HCT116 (cell line): ENCODE measurements around the gene ZIC4. TPM values are rescaled to one million over a fixed set of nuclear protein-coding genes. Genes with fewer than 3 reads are reported as not detected.

ENCODE experiments used
- ATAC-seq: fragments of 200-7000 bp; cut with Tn5 transposase; 2 replicates; pipeline ENCODE4 v1.9.1; 2020; ENCODE audit warnings: mild to moderate bottlenecking, moderate library complexity
- BruUV-seq: library from RNA; stranded (reverse); fragments of 400-500 nt; replicated peaks from 2 replicates; lab custom pipeline; 2021; lab: Mats Ljungman, UMichigan
- CTCF ChIA-PET: fragments of 300-600 bp; sonication (Branson Sonifier 250); formaldehyde crosslinking; loops from one replicate; lab custom pipeline; 2021; ENCODE audit warnings: antibody characterized with exemption; lab: Charles Lee
- POLR2A ChIA-PET: fragments of 300-600, 350-600 bp; sonication (Branson Sonifier 250); formaldehyde crosslinking; loops from one replicate; lab custom pipeline; 2021; ENCODE audit warnings: antibody characterized with exemption; lab: Charles Lee
- RAD21 ChIA-PET, 2 experiments: fragments of 300-600 bp; sonication (Branson Sonifier 250); formaldehyde crosslinking; loops; one replicate each; lab custom pipeline; 2023; ENCODE audit warnings: low total read pairs in 2 of 2; ENCODE audit not compliant: uncharacterized antibody in 2 of 2, unreplicated experiment in 2 of 2, low non-redundant PET in 1 of 2; lab: Charles Lee
- DNase-seq: peaks from one replicate; pipeline ENCODE4 v3.0.0-alpha.2; 2010; ENCODE audit warnings: low read depth, low spot score
- H2AFZ ChIP-seq: fragments of 200-600 bp; shearing (Covaris generic), sonication (generic); 2 replicates; pipeline ENCODE4 v1.6.1; 2017; ENCODE audit warnings: low read depth, mixed run types, mixed read lengths, antibody characterized with exemption, low read length; ENCODE audit not compliant: poor library complexity, severe bottlenecking
- H3K27ac ChIP-seq: 2 replicates; pipeline ENCODE4 v1.5.1; 2012; ENCODE audit warnings: low read depth, low read length
- H3K27me3 ChIP-seq: fragments of 200-600 bp; sonication (generic); 2 replicates; pipeline ENCODE4 v1.6.1; 2016; ENCODE audit warnings: mixed run types, low read length, mixed read lengths; ENCODE audit not compliant: insufficient read depth
- H3K36me3 ChIP-seq, 2 experiments: fragments of 200-500 bp in 1 of 2; fragments of 200-600 bp in 1 of 2; sonication (Bioruptor generic) in 1 of 2; sonication (generic) in 1 of 2; 2 replicates each; pipeline versions ENCODE4 v1.5.1 to v1.6.1; 2014 to 2016; ENCODE audit warnings: low read length in 2 of 2, inconsistent platforms in 1 of 2, mixed read lengths in 1 of 2, mixed run types in 1 of 2; ENCODE audit not compliant: insufficient read depth in 2 of 2, control insufficient read depth in 1 of 2
- H3K4me1 ChIP-seq, 2 experiments: fragments of 200-600 bp in 1 of 2; sonication (generic) in 1 of 2; 2 replicates each; pipeline versions ENCODE4 v1.5.1 to v1.6.1; 2012 to 2017; ENCODE audit warnings: low read length in 2 of 2, inconsistent platforms in 1 of 2, mild to moderate bottlenecking in 1 of 2, mixed read lengths in 1 of 2, mixed run types in 1 of 2, moderate library complexity in 1 of 2; ENCODE audit not compliant: insufficient read depth in 2 of 2, control insufficient read depth in 1 of 2
- H3K4me2 ChIP-seq: fragments of 200-600 bp; sonication (generic); 2 replicates; pipeline ENCODE4 v1.6.1; 2017; ENCODE audit warnings: mixed run types, low read length, mixed read lengths
- H3K4me3 ChIP-seq, 2 experiments: fragments of 200-600 bp in 1 of 2; sonication (generic) in 1 of 2; replicated peaks in 1 of 2; 2 replicates each; pipeline ENCODE4 v1.5.1; 2011 to 2016; ENCODE audit warnings: low read length in 2 of 2, control low read depth in 1 of 2, low read depth in 1 of 2, mild to moderate bottlenecking in 1 of 2, mixed read lengths in 1 of 2, mixed run types in 1 of 2
- H3K79me2 ChIP-seq: fragments of 200-600 bp; sonication (generic); 2 replicates; pipeline ENCODE4 v1.6.1; 2017; ENCODE audit warnings: mild to moderate bottlenecking, mixed run types, low read length, moderate library complexity, mixed read lengths; ENCODE audit not compliant: insufficient read depth
- H3K9ac ChIP-seq: fragments of 200-600 bp; sonication (generic); 2 replicates; pipeline ENCODE4 v1.6.1; 2016; ENCODE audit warnings: low read length, mixed read lengths
- H3K9me2 ChIP-seq: fragments of 200-600 bp; sonication (generic), shearing (Covaris generic); 2 replicates; pipeline ENCODE4 v1.6.1; 2017; ENCODE audit warnings: mixed run types, mild to moderate bottlenecking, moderate library complexity; ENCODE audit not compliant: insufficient read depth
- H3K9me3 ChIP-seq, 2 experiments: fragments of 200-500 bp in 1 of 2; fragments of 200-600 bp in 1 of 2; sonication (Bioruptor generic) in 1 of 2; sonication (generic) in 1 of 2; 2 replicates each; pipeline ENCODE4 v1.6.1; 2014 to 2017; ENCODE audit warnings: low read length in 2 of 2, mixed read lengths in 2 of 2, inconsistent platforms in 1 of 2, low read depth in 1 of 2, mild to moderate bottlenecking in 1 of 2, mixed run types in 1 of 2, moderate library complexity in 1 of 2; ENCODE audit not compliant: control insufficient read depth in 1 of 2, insufficient read depth in 1 of 2
- H4K20me1 ChIP-seq: fragments of 200-600 bp; sonication (generic), shearing (Covaris generic); 2 replicates; pipeline ENCODE4 v1.6.1; 2017; ENCODE audit warnings: mixed run types, mild to moderate bottlenecking, moderate library complexity; ENCODE audit not compliant: insufficient read depth
- EGR1 ChIP-seq: IDR thresholded peaks from 2 replicates; pipeline ENCODE4 v1.6.1; 2012; ENCODE audit warnings: low read depth
- ELF1 ChIP-seq: IDR thresholded peaks from 2 replicates; pipeline ENCODE4 v1.6.1; 2012; ENCODE audit warnings: low read depth, borderline replicate concordance
- EZH2phosphoT487 ChIP-seq: fragments of 200-600 bp; IDR thresholded peaks from 2 replicates; pipeline ENCODE4 v1.6.1; 2018; ENCODE audit warnings: antibody characterized with exemption, borderline replicate concordance
- POLR2AphosphoS5 ChIP-seq: IDR thresholded peaks from 2 replicates; pipeline ENCODE4 v1.6.1; 2011; ENCODE audit warnings: mild to moderate bottlenecking, low read depth, low read length, moderate library complexity
- SP1 ChIP-seq: IDR thresholded peaks from 2 replicates; pipeline ENCODE4 v1.6.1; 2012; ENCODE audit warnings: low read depth
- SRF ChIP-seq: IDR thresholded peaks from 2 replicates; pipeline ENCODE4 v1.6.1; 2012; ENCODE audit warnings: low read depth
- YY1 ChIP-seq: IDR thresholded peaks from 2 replicates; pipeline ENCODE4 v1.6.1; 2011; ENCODE audit warnings: low read length, low read depth, moderate library complexity, mild to moderate bottlenecking; ENCODE audit not compliant: insufficient replicate concordance; ENCODE audit errors: extremely low read depth
- ZFX ChIP-seq: fragments of 450-650 bp; IDR thresholded peaks from 2 replicates; pipeline ENCODE4 v1.6.1; 2017
- ZNF274 ChIP-seq: fragments of 200-500 bp; sonication (Bioruptor generic); IDR thresholded peaks from 2 replicates; pipeline ENCODE4 v1.6.1; 2014; ENCODE audit warnings: mild to moderate bottlenecking, low read depth, low read length, inconsistent platforms
- intact Hi-C: fragments of 100-400 bp; cut with micrococcal nuclease; formaldehyde crosslinking; loops from 2 replicates; pipeline ENCODE4 v1.10.0; 2022
- total RNA-seq: library from RNA; stranded (reverse); gene quantifications from one replicate; pipeline ENCODE4 v1.2.1, GENCODE V29; 2021; ENCODE audit not compliant: unreplicated experiment
- TF ChIP-seq, protein P1 (sequence below), 3 experiments: fragments of 200-600 bp in 1 of 3; sonication (generic) in 1 of 3; IDR thresholded peaks in 2 of 3; conservative IDR thresholded peaks in 1 of 3; 2 replicates each; pipeline ENCODE4 v1.5.1; 2012 to 2017; ENCODE audit warnings: low read depth in 2 of 3, low read length in 2 of 3, antibody characterized with exemption in 1 of 3, borderline replicate concordance in 1 of 3, control low read depth in 1 of 3, mild to moderate bottlenecking in 1 of 3, mixed read lengths in 1 of 3, mixed run types in 1 of 3, moderate library complexity in 1 of 3; ENCODE audit not compliant: insufficient read depth in 1 of 3

The ZIC4 gene
- total RNA-seq, 1 experiment from 2014 or later: not detected

DNA sequence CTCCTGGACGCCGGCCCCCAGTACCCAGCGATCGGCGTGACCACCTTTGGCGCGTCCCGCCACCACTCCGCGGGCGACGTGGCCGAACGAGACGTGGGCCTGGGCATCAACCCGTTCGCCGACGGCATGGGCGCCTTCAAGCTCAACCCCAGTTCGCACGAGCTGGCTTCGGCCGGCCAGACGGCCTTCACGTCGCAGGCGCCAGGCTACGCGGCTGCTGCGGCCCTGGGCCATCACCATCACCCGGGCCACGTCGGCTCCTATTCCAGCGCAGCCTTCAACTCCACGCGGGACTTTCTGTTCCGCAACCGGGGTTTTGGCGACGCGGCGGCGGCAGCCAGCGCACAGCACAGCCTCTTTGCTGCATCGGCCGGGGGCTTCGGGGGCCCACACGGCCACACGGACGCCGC, 3.8 kb upstream of the ZIC4 start:
- Histone ChIP-seq H3K9me3 (no peaks in the 10 kb centered on the region), H3K9me2 (no peaks in the 10 kb centered on the region), H4K20me1 (no peaks in the 10 kb centered on the region), H3K36me3 (no peaks in the 10 kb centered on the region), H3K4me1 (no peaks in the 10 kb centered on the region), H3K9ac (no peak overlapping the region), H3K27ac (no peak overlapping the region), H3K27me3 (no peaks in the 10 kb centered on the region), H3K79me2 (no peaks in the 10 kb centered on the region), H3K4me2 (no peak overlapping the region), H3K4me3 (no peak overlapping the region), H2AFZ (no peak overlapping the region)
- ChIA-PET CTCF (no interaction called here), POLR2A (no interaction called here), RAD21 (no interaction called here)
- intact Hi-C loops: no loop called here
- BruUV-seq: no TSS peak
- no peak for ATAC-seq
- no peak for TF ChIP-seq ZFX
- TF ChIP-seq YY1: no peak
- TF ChIP-seq EZH2phosphoT487: no peak
- DNase-seq: no peak

GRCh38 chr3:147409143-147410115, 3.1 kb upstream of the ZIC4 start, which contains the start of gene ZIC1:
ZIC1 (plus strand) TSS chr3:147409365; CDS start chr3:147410113, 748 bp downstream.
- Histone ChIP-seq H3K27ac (no peak within 1 kb of the TSS), H3K4me2 (no peak within 1 kb of the TSS), H3K36me3 (no peaks in the 10 kb centered on the region), H3K27me3 (no peaks in the 10 kb centered on the region), H2AFZ (no peak within 1 kb of the TSS), H3K4me3 (no peak within 1 kb of the TSS), H3K4me1 (no peaks in the 10 kb centered on the region), H4K20me1 (no peaks in the 10 kb centered on the region), H3K9me2 (no peaks in the 10 kb centered on the region), H3K9me3 (no peaks in the 10 kb centered on the region), H3K9ac (no peak within 1 kb of the TSS), H3K79me2 (no peaks in the 10 kb centered on the region)
- ChIA-PET CTCF (no interaction called here), POLR2A (no interaction called here), RAD21 (no interaction called here)
- no peak for ATAC-seq
- intact Hi-C loops: no loop called here
- no peak for DNase-seq
- TF ChIP-seq ZFX: no peak
- no peak for TF ChIP-seq SRF
- no peak for TF ChIP-seq SP1
- TF ChIP-seq, protein P1, sequence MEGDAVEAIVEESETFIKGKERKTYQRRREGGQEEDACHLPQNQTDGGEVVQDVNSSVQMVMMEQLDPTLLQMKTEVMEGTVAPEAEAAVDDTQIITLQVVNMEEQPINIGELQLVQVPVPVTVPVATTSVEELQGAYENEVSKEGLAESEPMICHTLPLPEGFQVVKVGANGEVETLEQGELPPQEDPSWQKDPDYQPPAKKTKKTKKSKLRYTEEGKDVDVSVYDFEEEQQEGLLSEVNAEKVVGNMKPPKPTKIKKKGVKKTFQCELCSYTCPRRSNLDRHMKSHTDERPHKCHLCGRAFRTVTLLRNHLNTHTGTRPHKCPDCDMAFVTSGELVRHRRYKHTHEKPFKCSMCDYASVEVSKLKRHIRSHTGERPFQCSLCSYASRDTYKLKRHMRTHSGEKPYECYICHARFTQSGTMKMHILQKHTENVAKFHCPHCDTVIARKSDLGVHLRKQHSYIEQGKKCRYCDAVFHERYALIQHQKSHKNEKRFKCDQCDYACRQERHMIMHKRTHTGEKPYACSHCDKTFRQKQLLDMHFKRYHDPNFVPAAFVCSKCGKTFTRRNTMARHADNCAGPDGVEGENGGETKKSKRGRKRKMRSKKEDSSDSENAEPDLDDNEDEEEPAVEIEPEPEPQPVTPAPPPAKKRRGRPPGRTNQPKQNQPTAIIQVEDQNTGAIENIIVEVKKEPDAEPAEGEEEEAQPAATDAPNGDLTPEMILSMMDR (IDR thresholded peaks at IDR 0.05 in 2 of 3, conservative IDR thresholded peaks at IDR 0.05 in 1 of 3; ENCODE audit: borderline replicate concordance in 1 of 3, insufficient read depth in 1 of 3, low read depth in 2 of 3, low read length in 2 of 3): no peak
- TF ChIP-seq YY1: no peak
- no peak for TF ChIP-seq ZNF274
- no peak for TF ChIP-seq POLR2AphosphoS5
- TF ChIP-seq ELF1: no peak
- TF ChIP-seq EGR1: no peak
- BruUV-seq: no TSS peak
